Colonic mucosa (tissue), 4 donors: ENCODE data around the gene SPIRE1. TPM values are rescaled to one million over a fixed set of nuclear protein-coding genes. Genes with fewer than 3 reads are reported as not detected.

Experiments used
- DNase-seq: peaks from one replicate; pipeline ENCODE4 v3.0.0-alpha.2; 2020
- H3K27ac ChIP-seq: fragments of 200-600 bp; one replicate; pipeline ENCODE4 v1.8.0; 2021
- H3K27me3 ChIP-seq: fragments of 200-600 bp; one replicate; pipeline ENCODE4 v1.8.0; 2021
- H3K36me3 ChIP-seq: fragments of 200-600 bp; one replicate; pipeline ENCODE4 v1.8.0; 2021
- H3K4me1 ChIP-seq: fragments of 200-600 bp; one replicate; pipeline ENCODE4 v1.8.0; 2021; ENCODE audit warnings: mild to moderate bottlenecking
- H3K4me3 ChIP-seq: fragments of 200-600 bp; one replicate; pipeline ENCODE4 v1.8.0; 2021
- H3K9ac ChIP-seq, 2 donors: one replicate each; pipeline ENCODE4 v1.7.0; 2013; ENCODE audit warnings: control low read depth in 2 of 2, low read depth in 2 of 2, low read length in 2 of 2
- H3K9me3 ChIP-seq: fragments of 200-600 bp; one replicate; pipeline ENCODE4 v1.8.0; 2021
- CTCF ChIP-seq: fragments of 200-600 bp; IDR thresholded peaks from one replicate; pipeline ENCODE4 v1.8.0; 2022; ENCODE audit warnings: antibody characterized with exemption, mild to moderate bottlenecking
- intact Hi-C: fragments of 100-400 bp; cut with DNase I; formaldehyde crosslinking; loops from one replicate; pipeline ENCODE4 v1.14.1; 2022
- total RNA-seq, 2 donors: library from RNA; stranded (reverse); fragmentation: NEBNext Ultra II Directional in 1 of 2; extraction: Animal tissue kit (Norgen Biotek cat#: 25700) in 1 of 2; gene quantifications; one replicate each; pipeline ENCODE4 v1.2.1, GENCODE V29; 2021
- donor health status: healthy.
- donor health status: DM: no; HTN: no; CAD: no.
- donor health status: DM: no; HTN: no; CAD: no.

SPIRE1 gene
- total RNA-seq, 2 donors from 2014 or later, result 2.7 to 9.0 TPM

DNA sequence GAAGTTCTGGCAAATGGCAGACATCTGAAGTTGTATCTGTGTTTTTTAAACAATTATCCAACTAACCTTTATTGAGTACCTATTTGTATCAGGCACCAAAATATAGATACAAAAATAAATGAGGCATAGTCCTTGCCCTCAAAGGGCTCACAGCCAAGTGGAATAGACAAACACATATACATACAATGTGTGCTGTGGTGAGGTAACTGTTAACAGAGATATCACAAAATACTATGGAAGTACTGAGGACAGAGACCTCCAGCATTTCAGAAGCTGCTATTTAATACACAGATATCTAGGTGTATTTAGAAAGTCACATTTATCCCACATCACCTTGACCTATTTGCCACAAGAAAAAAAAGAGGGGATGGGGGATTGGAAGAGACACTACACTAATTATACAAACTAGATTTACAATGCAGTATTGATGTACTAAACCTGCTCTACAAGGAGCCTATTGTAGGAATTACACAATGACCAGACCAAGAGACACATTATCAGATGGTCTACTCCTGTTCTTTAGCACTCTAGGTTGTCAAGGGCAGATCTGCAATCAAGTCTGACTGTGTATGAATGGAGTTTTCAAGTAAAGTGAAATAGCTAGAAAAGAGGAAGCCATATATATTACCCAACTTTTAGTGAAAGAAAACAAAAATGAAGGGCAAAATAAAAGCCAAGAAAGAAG lies 62.2 kb downstream of the SPIRE1 start:
- H3K9me3 ChIP-seq, result no peaks in the 10 kb centered on the region
- H3K36me3 ChIP-seq, result no peaks in the 10 kb centered on the region
- no peak overlapping the region for H3K4me3 ChIP-seq
- DNase-seq, result no peak
- TF ChIP-seq CTCF, result no peak
- H3K27me3 ChIP-seq, result no peaks in the 10 kb centered on the region
- no peak overlapping the region for H3K27ac ChIP-seq
- intact Hi-C loops, result no loop called here
- no peak overlapping the region for H3K9ac ChIP-seq
- H3K4me1 ChIP-seq, result no peaks in the 10 kb centered on the region

DNA sequence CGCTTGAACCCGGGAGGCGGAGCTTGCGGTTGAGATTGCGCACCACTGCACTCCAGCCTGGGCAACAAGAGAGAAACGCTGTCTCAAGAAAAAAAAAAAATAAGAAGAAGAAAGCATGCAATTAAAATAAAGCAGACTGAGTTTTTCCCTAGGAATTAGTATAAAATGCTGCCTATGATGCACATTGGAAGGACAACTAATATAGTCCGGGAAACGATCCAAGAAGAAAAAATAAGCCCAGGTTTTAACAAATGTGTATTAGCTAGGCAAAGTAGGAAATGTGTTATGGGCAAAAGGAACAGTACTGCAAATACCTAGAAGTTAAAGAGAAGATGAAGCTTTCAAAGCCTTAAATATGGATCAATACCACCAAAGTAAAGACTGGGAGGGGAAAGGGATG lies 64.0 kb downstream of the SPIRE1 start:
- no peak for TF ChIP-seq CTCF
- H3K9ac ChIP-seq, result no peak overlapping the region
- no peak overlapping the region for H3K27ac ChIP-seq
- no peaks in the 10 kb centered on the region for H3K4me1 ChIP-seq
- H3K36me3 ChIP-seq, result no peaks in the 10 kb centered on the region
- no peaks in the 10 kb centered on the region for H3K27me3 ChIP-seq
- DNase-seq, result no peak
- intact Hi-C loops, result no loop called here
- no peak overlapping the region for H3K4me3 ChIP-seq
- H3K9me3 ChIP-seq, result no peaks in the 10 kb centered on the region

DNA sequence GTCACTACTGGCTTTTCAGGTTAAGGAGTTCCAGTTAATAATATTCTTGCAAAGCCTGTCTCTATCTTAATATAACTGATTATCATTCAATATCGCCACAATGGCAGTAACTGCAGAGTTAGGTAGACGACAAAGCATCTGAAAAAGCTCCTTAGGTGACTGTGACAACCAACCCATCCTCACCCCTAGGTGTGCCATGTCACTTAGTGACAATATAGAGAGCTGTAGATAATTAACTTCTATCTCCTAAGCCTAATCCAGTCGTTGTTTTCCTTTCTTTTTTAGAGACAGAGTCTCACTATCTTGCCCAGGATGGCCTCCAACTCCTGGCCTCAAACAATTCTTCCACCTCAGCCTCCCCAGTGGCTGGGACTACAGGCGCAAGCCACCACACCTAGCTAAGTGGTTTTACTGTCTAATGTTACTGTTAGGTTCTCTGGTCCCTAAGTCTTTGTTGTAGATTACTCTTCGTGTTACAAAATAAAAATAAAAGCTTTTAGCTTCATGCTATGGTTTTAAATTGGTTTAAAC lies 65.2 kb downstream of the SPIRE1 start:
- Histone ChIP-seq H3K27me3 (no peaks in the 10 kb centered on the region), H3K4me3 (no peak overlapping the region), H3K9me3 (no peaks in the 10 kb centered on the region), H3K27ac (no peak overlapping the region), H3K36me3 (no peaks in the 10 kb centered on the region), H3K9ac (no peak overlapping the region), H3K4me1 (no peaks in the 10 kb centered on the region)
- intact Hi-C loops, result no loop called here
- no peak for TF ChIP-seq CTCF
- no peak for DNase-seq

GRCh38 chr18:12589448-12589847 lies 68.5 kb downstream of the SPIRE1 start:
- no peak for DNase-seq
- no peak overlapping the region for H3K9ac ChIP-seq
- H3K4me1 ChIP-seq, result no peaks in the 10 kb centered on the region
- intact Hi-C loops, result no loop called here
- TF ChIP-seq CTCF, result no peak
- H3K27me3 ChIP-seq, result no peaks in the 10 kb centered on the region
- H3K27ac ChIP-seq, result no peak overlapping the region
- H3K4me3 ChIP-seq, result no peak overlapping the region
- no peaks in the 10 kb centered on the region for H3K36me3 ChIP-seq
- no peaks in the 10 kb centered on the region for H3K9me3 ChIP-seq

- Histone ChIP-seq H3K27me3 (no peaks in the 10 kb centered on the region), H3K4me3 (no peak overlapping the region), H3K9ac (no peak overlapping the region), H3K4me1 (no peaks in the 10 kb centered on the region), H3K9me3 (no peaks in the 10 kb centered on the region), H3K27ac (no peak overlapping the region), H3K36me3 (no peaks in the 10 kb centered on the region)
- DNase-seq, result no peak
- intact Hi-C loops, result no loop called here
- no peak for TF ChIP-seq CTCF
These were observed 71.0 kb downstream of the SPIRE1 start for GRCh38 chr18:12586956-12587355.
